T-helper 1 cell treated with Interleukin-12 subunit alpha and Interleukin-12 subunit beta and Interleukin-4 antibody, amounts not matched to agents 30 μg/mL and 1 μg/mL, for 36 hours (primary cell): ENCODE measurements around the gene CLPTM1L.
"Not testable (repeated sequence)": the region's sequence is repeated elsewhere in the genome, so short reads cannot be mapped to it uniquely, and the experiment has no call there.

Experiments used
- H3K27ac Mint-ChIP-seq: one replicate; pipeline ENCODE4 v1.8.0; 2021; ENCODE audit warnings: mild to moderate bottlenecking, mixed read lengths
- H3K27me3 Mint-ChIP-seq: one replicate; pipeline ENCODE4 v1.8.0; 2021; ENCODE audit warnings: low read depth, mixed read lengths
- H3K36me3 Mint-ChIP-seq: one replicate; pipeline ENCODE4 v1.8.0; 2021; ENCODE audit warnings: low read depth, mixed read lengths
- H3K4me1 Mint-ChIP-seq: one replicate; pipeline ENCODE4 v1.8.0; 2021; ENCODE audit warnings: low read depth, mixed read lengths
- H3K4me3 Mint-ChIP-seq: one replicate; pipeline ENCODE4 v1.8.0; 2021; ENCODE audit warnings: mild to moderate bottlenecking, moderate library complexity, mixed read lengths
- H3K9me3 Mint-ChIP-seq: one replicate; pipeline ENCODE4 v1.8.0; 2021; ENCODE audit warnings: mixed read lengths

The CLPTM1L gene

GRCh38 chr5:1285141-1285540 is 59.8 kb downstream of the CLPTM1L start:
- H3K9me3 Mint-ChIP-seq = peaks cover 9% of the 10 kb centered on the region
- H3K4me3 Mint-ChIP-seq = no peak overlapping the region
- no peaks in the 10 kb centered on the region for H3K4me1 Mint-ChIP-seq
- H3K27me3 Mint-ChIP-seq = no peaks in the 10 kb centered on the region
- H3K27ac Mint-ChIP-seq = no peak overlapping the region
- H3K36me3 Mint-ChIP-seq = peaks cover 9% of the 10 kb centered on the region

- not testable (repeated sequence) for H3K4me1 Mint-ChIP-seq, H3K27me3 Mint-ChIP-seq
Observed at GRCh38 chr5:1284336-1284970, 60.4 kb downstream of the CLPTM1L start.

GRCh38 chr5:1283729-1284041 is 61.2 kb downstream of the CLPTM1L start:
- not testable (repeated sequence) for H3K9me3 Mint-ChIP-seq, H3K36me3 Mint-ChIP-seq, H3K27ac Mint-ChIP-seq

More at GRCh38 chr5:1284336-1284970, 60.4 kb downstream of the CLPTM1L start:
- not testable (repeated sequence) for H3K36me3 Mint-ChIP-seq, H3K4me3 Mint-ChIP-seq, H3K9me3 Mint-ChIP-seq, H3K27ac Mint-ChIP-seq

GRCh38 chr5:1282993-1283728 is 61.7 kb downstream of the CLPTM1L start:
- H3K4me1 Mint-ChIP-seq, H3K4me3 Mint-ChIP-seq, H3K36me3 Mint-ChIP-seq, H3K9me3 Mint-ChIP-seq, H3K27me3 Mint-ChIP-seq, H3K27ac Mint-ChIP-seq: not testable (repeated sequence)

More at GRCh38 chr5:1283729-1284041, 61.2 kb downstream of the CLPTM1L start:
- not testable (repeated sequence) for H3K4me1 Mint-ChIP-seq, H3K4me3 Mint-ChIP-seq, H3K27me3 Mint-ChIP-seq

GRCh38 chr5:1282131-1282992 is 62.5 kb downstream of the CLPTM1L start:
- H3K4me3 Mint-ChIP-seq = no peak overlapping the region
- H3K27ac Mint-ChIP-seq = no peak overlapping the region
- H3K9me3 Mint-ChIP-seq = no peaks in the 10 kb centered on the region
- no peaks in the 10 kb centered on the region for H3K4me1 Mint-ChIP-seq
- H3K36me3 Mint-ChIP-seq = no peaks in the 10 kb centered on the region
- no peaks in the 10 kb centered on the region for H3K27me3 Mint-ChIP-seq

GRCh38 chr5:1281038-1281882 is 63.6 kb downstream of the CLPTM1L start:
- no peak overlapping the region for H3K27ac Mint-ChIP-seq
- H3K4me1 Mint-ChIP-seq = peaks cover 2% of the 10 kb centered on the region
- no peaks in the 10 kb centered on the region for H3K9me3 Mint-ChIP-seq
- H3K27me3 Mint-ChIP-seq = no peaks in the 10 kb centered on the region
- no peak overlapping the region for H3K4me3 Mint-ChIP-seq
- H3K36me3 Mint-ChIP-seq = no peaks in the 10 kb centered on the region

GRCh38 chr5:1280177-1281037 is 64.5 kb downstream of the CLPTM1L start:
- Mint-ChIP-seq H3K27me3 (no peaks in the 10 kb centered on the region), H3K4me1 (peaks cover 4% of the 10 kb centered on the region), H3K36me3 (no peaks in the 10 kb centered on the region), H3K4me3 (no peak overlapping the region), H3K27ac (no peak overlapping the region), H3K9me3 (no peaks in the 10 kb centered on the region)

- Mint-ChIP-seq H3K9me3 (no peaks in the 10 kb centered on the region), H3K36me3 (no peaks in the 10 kb centered on the region), H3K4me3 (no peak overlapping the region), H3K27me3 (no peaks in the 10 kb centered on the region), H3K4me1 (peaks cover 4% of the 10 kb centered on the region), H3K27ac (no peak overlapping the region)
Observed at GRCh38 chr5:1279443-1280151, 65.3 kb downstream of the CLPTM1L start.

GRCh38 chr5:1278656-1279442 is 66.0 kb downstream of the CLPTM1L start:
- peaks cover 4% of the 10 kb centered on the region for H3K4me1 Mint-ChIP-seq
- H3K9me3 Mint-ChIP-seq = no peaks in the 10 kb centered on the region
- no peak overlapping the region for H3K27ac Mint-ChIP-seq
- H3K4me3 Mint-ChIP-seq = no peak overlapping the region
- no peaks in the 10 kb centered on the region for H3K27me3 Mint-ChIP-seq
- no peaks in the 10 kb centered on the region for H3K36me3 Mint-ChIP-seq

- H3K4me3 Mint-ChIP-seq = no peak overlapping the region
- H3K27me3 Mint-ChIP-seq = no peaks in the 10 kb centered on the region
- no peak overlapping the region for H3K27ac Mint-ChIP-seq
- H3K4me1 Mint-ChIP-seq = peaks cover 4% of the 10 kb centered on the region
- H3K9me3 Mint-ChIP-seq = no peaks in the 10 kb centered on the region
- H3K36me3 Mint-ChIP-seq = no peaks in the 10 kb centered on the region
Observed at GRCh38 chr5:1278216-1278615, 66.7 kb downstream of the CLPTM1L start.

GRCh38 chr5:1277781-1278180 is 67.1 kb downstream of the CLPTM1L start:
- no peaks in the 10 kb centered on the region for H3K9me3 Mint-ChIP-seq
- peaks cover 4% of the 10 kb centered on the region for H3K4me1 Mint-ChIP-seq
- H3K27me3 Mint-ChIP-seq = no peaks in the 10 kb centered on the region
- no peaks in the 10 kb centered on the region for H3K36me3 Mint-ChIP-seq
- no peak overlapping the region for H3K4me3 Mint-ChIP-seq
- no peak overlapping the region for H3K27ac Mint-ChIP-seq

GRCh38 chr5:1277331-1277730 is 67.6 kb downstream of the CLPTM1L start:
- Mint-ChIP-seq H3K36me3 (no peaks in the 10 kb centered on the region), H3K27ac (no peak overlapping the region), H3K27me3 (no peaks in the 10 kb centered on the region), H3K4me1 (peaks cover 4% of the 10 kb centered on the region), H3K4me3 (no peak overlapping the region), H3K9me3 (no peaks in the 10 kb centered on the region)
